ENCODE measurements around the gene SIAE.

DNA sequence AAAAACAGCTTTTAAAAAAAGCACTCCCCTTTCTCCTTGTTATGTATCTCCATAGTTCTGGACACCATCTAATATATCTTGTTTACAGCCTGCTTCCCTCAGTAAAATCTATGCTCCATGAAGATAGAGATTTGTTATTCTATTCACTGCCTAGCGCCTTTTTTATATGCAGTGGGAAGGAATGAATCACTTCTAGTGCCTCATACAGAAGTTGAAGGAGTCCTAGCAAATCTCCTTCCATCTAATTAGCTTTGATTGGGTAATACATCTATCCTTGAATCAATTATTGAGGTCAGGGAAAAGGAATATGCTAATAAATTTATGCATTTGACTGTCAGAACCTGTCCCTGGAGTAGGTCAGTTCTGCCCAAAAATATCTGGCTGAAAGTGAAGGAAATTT lies 26.0 kb upstream of the SIAE start:
- no peak for TF ChIP-seq POLR2A (IDR thresholded peaks at IDR 0.05)
- TF ChIP-seq, protein P1, sequence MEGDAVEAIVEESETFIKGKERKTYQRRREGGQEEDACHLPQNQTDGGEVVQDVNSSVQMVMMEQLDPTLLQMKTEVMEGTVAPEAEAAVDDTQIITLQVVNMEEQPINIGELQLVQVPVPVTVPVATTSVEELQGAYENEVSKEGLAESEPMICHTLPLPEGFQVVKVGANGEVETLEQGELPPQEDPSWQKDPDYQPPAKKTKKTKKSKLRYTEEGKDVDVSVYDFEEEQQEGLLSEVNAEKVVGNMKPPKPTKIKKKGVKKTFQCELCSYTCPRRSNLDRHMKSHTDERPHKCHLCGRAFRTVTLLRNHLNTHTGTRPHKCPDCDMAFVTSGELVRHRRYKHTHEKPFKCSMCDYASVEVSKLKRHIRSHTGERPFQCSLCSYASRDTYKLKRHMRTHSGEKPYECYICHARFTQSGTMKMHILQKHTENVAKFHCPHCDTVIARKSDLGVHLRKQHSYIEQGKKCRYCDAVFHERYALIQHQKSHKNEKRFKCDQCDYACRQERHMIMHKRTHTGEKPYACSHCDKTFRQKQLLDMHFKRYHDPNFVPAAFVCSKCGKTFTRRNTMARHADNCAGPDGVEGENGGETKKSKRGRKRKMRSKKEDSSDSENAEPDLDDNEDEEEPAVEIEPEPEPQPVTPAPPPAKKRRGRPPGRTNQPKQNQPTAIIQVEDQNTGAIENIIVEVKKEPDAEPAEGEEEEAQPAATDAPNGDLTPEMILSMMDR (IDR thresholded peaks at IDR 0.05) = no peak
